GM18508 (cell line): ENCODE results near the gene PEX7.
"Not testable (repeated sequence)": the region's sequence is repeated elsewhere in the genome, so short reads cannot be mapped to it uniquely, and the experiment has no call there.

Experiments
- ATAC-seq: cut with Tn5 transposase; IDR thresholded peaks from one replicate; pipeline ENCODE4 v1.9.1; 2021; ENCODE audit warnings: moderate number of reproducible peaks; ENCODE audit not compliant: insufficient read depth, unreplicated experiment

PEX7 gene

GRCh38 chr6:136932599-136932998 is 110.2 kb downstream of the PEX7 start:
- ATAC-seq: no peak

GRCh38 chr6:136945072-136945471 is 122.7 kb downstream of the PEX7 start:
- ATAC-seq: no peak

- ATAC-seq: no peak
Measured at GRCh38 chr6:136945711-136946121, 123.3 kb downstream of the PEX7 start.

- ATAC-seq: no peak
Measured at GRCh38 chr6:136947037-136947436, 124.6 kb downstream of the PEX7 start.

- not testable (repeated sequence) for ATAC-seq
Measured at GRCh38 chr6:136949957-136950356, 127.6 kb downstream of the PEX7 start.

- ATAC-seq: no peak
Measured at GRCh38 chr6:136950436-136951126, 128.2 kb downstream of the PEX7 start.

GRCh38 chr6:136952714-136953260 is 130.4 kb downstream of the PEX7 start:
- ATAC-seq: no peak

GRCh38 chr6:136955123-136955522 is 132.7 kb downstream of the PEX7 start:
- no peak for ATAC-seq

- ATAC-seq: no peak
Measured at GRCh38 chr6:136956590-136957544, 134.5 kb downstream of the PEX7 start.

- ATAC-seq: no peak
Measured at GRCh38 chr6:136958168-136958567, 135.8 kb downstream of the PEX7 start.

- no peak for ATAC-seq
Measured at GRCh38 chr6:136959471-136959891, 137.1 kb downstream of the PEX7 start.

- ATAC-seq: not testable (repeated sequence)
Measured at GRCh38 chr6:136959935-136960334, 137.5 kb downstream of the PEX7 start.

GRCh38 chr6:136960781-136961180 is 138.4 kb downstream of the PEX7 start:
- no peak for ATAC-seq

GRCh38 chr6:136961848-136962247 is 139.5 kb downstream of the PEX7 start:
- ATAC-seq: no peak

- no peak for ATAC-seq
Measured at GRCh38 chr6:136962661-136963060, 140.3 kb downstream of the PEX7 start.

- no peak for ATAC-seq
Measured at GRCh38 chr6:136963259-136963658, 140.9 kb downstream of the PEX7 start.
